GM18861 (cell line): Measurements from ENCODE around the gene NUDT4.
A peak's percentile ranks its signal among the peaks of the same experiment; 100 is the strongest.

Experiments used
- ATAC-seq: cut with Tn5 transposase; IDR thresholded peaks from one replicate; pipeline ENCODE4 v1.9.1; 2021; ENCODE audit not compliant: unreplicated experiment

Gene NUDT4

GRCh38 chr12:93377252-93378195 is at the start of gene NUDT4:
TSS of gene NUDT4 (plus strand) at chr12:93377925. CDS start at chr12:93378323, 398 bp downstream.
- peak; percentile 48 for ATAC-seq

GRCh38 chr12:93333054-93333453 is 44.7 kb upstream of the NUDT4 start:
- ATAC-seq = no peak

- ATAC-seq = no peak
These were observed 43.9 kb upstream of the NUDT4 start for GRCh38 chr12:93333828-93334227.

- ATAC-seq = no peak
These were observed 42.0 kb upstream of the NUDT4 start for GRCh38 chr12:93335603-93336162.

GRCh38 chr12:93336291-93336741 is 41.4 kb upstream of the NUDT4 start:
- no peak for ATAC-seq

- no peak for ATAC-seq
These were observed 39.1 kb upstream of the NUDT4 start for GRCh38 chr12:93338598-93338997.

- ATAC-seq = no peak
These were observed 38.0 kb upstream of the NUDT4 start for GRCh38 chr12:93339695-93340094.

- ATAC-seq = no peak
These were observed 36.2 kb upstream of the NUDT4 start for GRCh38 chr12:93341409-93342049.

GRCh38 chr12:93347054-93347785 is 30.5 kb upstream of the NUDT4 start:
- no peak for ATAC-seq

- no peak for ATAC-seq
These were observed 28.9 kb upstream of the NUDT4 start for GRCh38 chr12:93348575-93349435.

GRCh38 chr12:93351726-93352125 is 26.0 kb upstream of the NUDT4 start:
- ATAC-seq = no peak

- ATAC-seq = no peak
These were observed 25.4 kb upstream of the NUDT4 start for GRCh38 chr12:93352321-93352720.

- ATAC-seq = no peak
These were observed 21.5 kb upstream of the NUDT4 start for GRCh38 chr12:93356214-93356613.

GRCh38 chr12:93358058-93358457 is 19.7 kb upstream of the NUDT4 start:
- ATAC-seq = peak; percentile 88

- ATAC-seq = no peak
These were observed 18.9 kb upstream of the NUDT4 start for GRCh38 chr12:93358821-93359220.

- ATAC-seq = no peak
These were observed 17.0 kb upstream of the NUDT4 start for GRCh38 chr12:93360688-93361087.

- ATAC-seq = no peak
These were observed 16.4 kb upstream of the NUDT4 start for GRCh38 chr12:93361151-93361919.

GRCh38 chr12:93363841-93364297 is 13.9 kb upstream of the NUDT4 start:
- peak; percentile 77 for ATAC-seq
